ENCODE data around the gene MLF2. TPM values are rescaled to one million over a fixed set of nuclear protein-coding genes. Genes with fewer than 3 reads are reported as not detected.

MLF2 gene
- total and polyA plus RNA-seq, 2 of the 13 experiments (the other 11 are each of a cell fraction or from before 2014, with no cell fraction given) = 88.1 to 167 TPM

DNA sequence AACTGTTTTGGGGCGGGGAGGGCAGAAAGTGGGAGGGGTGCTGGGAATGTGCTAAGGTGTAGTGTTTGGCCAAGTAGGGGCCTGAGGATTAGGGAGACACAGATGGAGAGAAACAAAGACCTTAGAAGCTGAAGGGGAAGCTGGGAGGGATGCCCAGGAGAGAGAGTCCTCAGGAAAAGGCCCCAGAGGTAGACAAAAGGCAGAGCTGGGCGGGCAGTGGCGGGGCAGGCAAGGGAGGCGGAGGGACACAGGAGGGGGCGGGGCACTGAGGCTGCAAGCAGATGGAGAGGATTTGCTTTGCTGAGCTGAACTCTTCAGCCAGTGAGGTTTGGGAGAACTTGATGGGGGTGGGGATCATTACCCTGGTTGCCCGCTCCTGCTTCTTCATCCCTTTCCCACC lies 16.0 kb upstream of the MLF2 start (continued):
- TF ChIP-seq, protein P1, sequence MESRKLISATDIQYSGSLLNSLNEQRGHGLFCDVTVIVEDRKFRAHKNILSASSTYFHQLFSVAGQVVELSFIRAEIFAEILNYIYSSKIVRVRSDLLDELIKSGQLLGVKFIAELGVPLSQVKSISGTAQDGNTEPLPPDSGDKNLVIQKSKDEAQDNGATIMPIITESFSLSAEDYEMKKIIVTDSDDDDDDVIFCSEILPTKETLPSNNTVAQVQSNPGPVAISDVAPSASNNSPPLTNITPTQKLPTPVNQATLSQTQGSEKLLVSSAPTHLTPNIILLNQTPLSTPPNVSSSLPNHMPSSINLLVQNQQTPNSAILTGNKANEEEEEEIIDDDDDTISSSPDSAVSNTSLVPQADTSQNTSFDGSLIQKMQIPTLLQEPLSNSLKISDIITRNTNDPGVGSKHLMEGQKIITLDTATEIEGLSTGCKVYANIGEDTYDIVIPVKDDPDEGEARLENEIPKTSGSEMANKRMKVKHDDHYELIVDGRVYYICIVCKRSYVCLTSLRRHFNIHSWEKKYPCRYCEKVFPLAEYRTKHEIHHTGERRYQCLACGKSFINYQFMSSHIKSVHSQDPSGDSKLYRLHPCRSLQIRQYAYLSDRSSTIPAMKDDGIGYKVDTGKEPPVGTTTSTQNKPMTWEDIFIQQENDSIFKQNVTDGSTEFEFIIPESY (CRISPR knock-in tag; IDR thresholded peaks at IDR 0.05) = peak; percentile 40; the same call in 1 of the 2 replicates
- 0 out of 2 replicates have a peak, but pooled peaks have one; percentile 34 for TF ChIP-seq SP5 (CRISPR knock-in tag; IDR thresholded peaks at IDR 0.05; ENCODE audit: borderline replicate concordance, low read depth)

DNA sequence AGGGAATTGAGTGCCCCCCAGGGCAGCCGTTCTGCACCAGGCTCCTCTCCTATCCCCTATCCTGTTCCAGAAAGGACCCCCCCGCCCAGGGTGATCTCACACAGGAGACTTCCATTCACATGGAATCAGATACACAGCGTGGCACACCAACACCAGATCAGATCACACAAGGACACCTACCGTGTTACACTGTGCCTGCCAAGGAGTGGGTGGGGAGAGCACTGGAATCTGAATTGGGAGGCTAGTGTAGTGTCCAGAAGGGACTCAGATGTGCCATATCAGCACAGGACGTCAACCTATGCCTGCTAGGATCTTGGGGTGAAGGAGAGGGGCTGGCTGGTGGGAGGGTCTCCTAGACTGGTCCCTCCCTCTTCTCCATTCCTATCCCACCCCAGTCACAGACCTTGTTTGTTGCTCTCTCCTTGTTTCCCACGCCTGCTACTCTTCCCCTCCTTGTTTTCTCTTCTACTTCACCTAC lies 15.5 kb upstream of the MLF2 start:
- Histone ChIP-seq H3K36me3 (replicated peaks in 1 of 2; ENCODE audit: control insufficient read depth in 1 of 2, insufficient read depth in 2 of 2, low read length in 2 of 2) (peaks cover 0 to 11% of the 10 kb centered on the region in 2 experiments; a peak in 1 of 5 replicates), H3K4me3 (replicated peaks in 1 of 3; ENCODE audit: insufficient read depth in 1 of 3, low read depth in 2 of 3, low read length in 3 of 3) (peak overlapping the region; percentile 81 to 91 (median 86); a peak in 5 of 6 replicates), H3K9ac (ENCODE audit: insufficient read depth, low read depth, low read length) (peak overlapping the region; percentile 90), H3K27ac (ENCODE audit: extremely low read length, insufficient read depth, low read length) (peak overlapping the region; percentile 88), H4K20me1 (ENCODE audit: insufficient read depth, low read length) (0 out of 2 replicates have a peak, but pooled peaks cover 6% of the 10 kb centered on the region), H3K79me2 (ENCODE audit: insufficient read depth, low read length) (peaks cover 20% of the 10 kb centered on the region), H2AFZ (ENCODE audit: low read length) (no peak overlapping the region), H3K9me3 (ENCODE audit: low read length) (no peaks in the 10 kb centered on the region), H3K4me2 (ENCODE audit: low read depth, low read length) (peak overlapping the region; percentile 93), H3K27me3 (ENCODE audit: control insufficient read depth in 1 of 2, insufficient read depth in 2 of 2, low read length in 2 of 2) (no peaks in the 10 kb centered on the region), H3K4me1 (ENCODE audit: insufficient read depth, low read length) (peaks cover 71% of the 10 kb centered on the region)
- intact Hi-C loops (cut with micrococcal nuclease; ENCODE audit: unreplicated experiment) = no loop called here
- ChIA-PET POLR2A (interaction anchor here (0.7 to 8.3 kb wide), 11 partner anchors 8 to 234 kb away, joined by 3 to 162 read pairs (median 4); partner anchors contain the start of genes CD4, CDCA3, COPS7A and GAPDH), CTCF (ENCODE audit: low intra/inter-chr PET ratio, low total read pairs) (interaction anchor here (2.3 kb wide), 1 partner anchor 15 kb away, joined by 13 read pairs; the partner anchor contains the start of gene MLF2)
- no TSS peak for BruUV-seq (replicated peaks)
- no peak for ATAC-seq
- DNase-seq (ENCODE audit: low spot score) = no peak
- WGBS (ENCODE audit: low lambda C conversion rate) = 62% methylated on average over 4 of the region's 6 CpGs
- FAIRE-seq = no peak
- in situ Hi-C loops (cut with HindIII; ENCODE audit: extremely low pct_ligation_motif_present, low pct_unique_long_range_greater_than_20kb) = no loop called here
- TF ChIP-seq HMG20A (CRISPR knock-in tag; IDR thresholded peaks at IDR 0.05; ENCODE audit: borderline replicate concordance) (no peak), ZNF333 (CRISPR knock-in tag; IDR thresholded peaks at IDR 0.05; ENCODE audit: borderline replicate concordance) (no peak), FOXA1 (IDR thresholded peaks at IDR 0.05) (no peak), FOXA1 (CRISPR knock-in tag; IDR thresholded peaks at IDR 0.05) (no peak), RBFOX2 (IDR thresholded peaks at IDR 0.05; ENCODE audit: low read depth, low read length) (0 out of 2 replicates have a peak, but pooled peaks have one; percentile 9), PHF21A (CRISPR knock-in tag; IDR thresholded peaks at IDR 0.05) (no peak; the same call in 1 of the 2 replicates), SRF (IDR thresholded peaks at IDR 0.05; ENCODE audit: low read depth, low read length) (no peak)
- TF ChIP-seq, protein P2, sequence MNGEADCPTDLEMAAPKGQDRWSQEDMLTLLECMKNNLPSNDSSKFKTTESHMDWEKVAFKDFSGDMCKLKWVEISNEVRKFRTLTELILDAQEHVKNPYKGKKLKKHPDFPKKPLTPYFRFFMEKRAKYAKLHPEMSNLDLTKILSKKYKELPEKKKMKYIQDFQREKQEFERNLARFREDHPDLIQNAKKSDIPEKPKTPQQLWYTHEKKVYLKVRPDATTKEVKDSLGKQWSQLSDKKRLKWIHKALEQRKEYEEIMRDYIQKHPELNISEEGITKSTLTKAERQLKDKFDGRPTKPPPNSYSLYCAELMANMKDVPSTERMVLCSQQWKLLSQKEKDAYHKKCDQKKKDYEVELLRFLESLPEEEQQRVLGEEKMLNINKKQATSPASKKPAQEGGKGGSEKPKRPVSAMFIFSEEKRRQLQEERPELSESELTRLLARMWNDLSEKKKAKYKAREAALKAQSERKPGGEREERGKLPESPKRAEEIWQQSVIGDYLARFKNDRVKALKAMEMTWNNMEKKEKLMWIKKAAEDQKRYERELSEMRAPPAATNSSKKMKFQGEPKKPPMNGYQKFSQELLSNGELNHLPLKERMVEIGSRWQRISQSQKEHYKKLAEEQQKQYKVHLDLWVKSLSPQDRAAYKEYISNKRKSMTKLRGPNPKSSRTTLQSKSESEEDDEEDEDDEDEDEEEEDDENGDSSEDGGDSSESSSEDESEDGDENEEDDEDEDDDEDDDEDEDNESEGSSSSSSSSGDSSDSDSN (CRISPR knock-in tag; IDR thresholded peaks at IDR 0.05) = no peak
- TF ChIP-seq, protein P3, sequence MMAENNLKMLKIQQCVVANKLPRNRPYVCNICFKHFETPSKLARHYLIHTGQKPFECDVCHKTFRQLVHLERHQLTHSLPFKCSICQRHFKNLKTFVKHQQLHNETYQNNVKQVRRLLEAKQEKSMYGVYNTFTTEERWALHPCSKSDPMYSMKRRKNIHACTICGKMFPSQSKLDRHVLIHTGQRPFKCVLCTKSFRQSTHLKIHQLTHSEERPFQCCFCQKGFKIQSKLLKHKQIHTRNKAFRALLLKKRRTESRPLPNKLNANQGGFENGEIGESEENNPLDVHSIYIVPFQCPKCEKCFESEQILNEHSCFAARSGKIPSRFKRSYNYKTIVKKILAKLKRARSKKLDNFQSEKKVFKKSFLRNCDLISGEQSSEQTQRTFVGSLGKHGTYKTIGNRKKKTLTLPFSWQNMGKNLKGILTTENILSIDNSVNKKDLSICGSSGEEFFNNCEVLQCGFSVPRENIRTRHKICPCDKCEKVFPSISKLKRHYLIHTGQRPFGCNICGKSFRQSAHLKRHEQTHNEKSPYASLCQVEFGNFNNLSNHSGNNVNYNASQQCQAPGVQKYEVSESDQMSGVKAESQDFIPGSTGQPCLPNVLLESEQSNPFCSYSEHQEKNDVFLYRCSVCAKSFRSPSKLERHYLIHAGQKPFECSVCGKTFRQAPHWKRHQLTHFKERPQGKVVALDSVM (CRISPR knock-in tag; IDR thresholded peaks at IDR 0.05) = no peak
- TF ChIP-seq, protein P4, sequence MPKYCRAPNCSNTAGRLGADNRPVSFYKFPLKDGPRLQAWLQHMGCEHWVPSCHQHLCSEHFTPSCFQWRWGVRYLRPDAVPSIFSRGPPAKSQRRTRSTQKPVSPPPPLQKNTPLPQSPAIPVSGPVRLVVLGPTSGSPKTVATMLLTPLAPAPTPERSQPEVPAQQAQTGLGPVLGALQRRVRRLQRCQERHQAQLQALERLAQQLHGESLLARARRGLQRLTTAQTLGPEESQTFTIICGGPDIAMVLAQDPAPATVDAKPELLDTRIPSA (CRISPR knock-in tag; IDR thresholded peaks at IDR 0.05; ENCODE audit: borderline replicate concordance) = no peak
